IPS-NIHi7 (cell line): ENCODE data around the gene GOT2.
A peak's percentile ranks its signal among the peaks of the same experiment; 100 is the strongest.
"Not testable (repeated sequence)": the region's sequence is repeated elsewhere in the genome, so short reads cannot be mapped to it uniquely, and the experiment has no call there.

Experiments used
- DNase-seq: peaks from one replicate; pipeline ENCODE4 v3.0.0; 2012; ENCODE audit warnings: mixed read lengths; ENCODE audit errors: extremely low spot score

Gene GOT2

DNA sequence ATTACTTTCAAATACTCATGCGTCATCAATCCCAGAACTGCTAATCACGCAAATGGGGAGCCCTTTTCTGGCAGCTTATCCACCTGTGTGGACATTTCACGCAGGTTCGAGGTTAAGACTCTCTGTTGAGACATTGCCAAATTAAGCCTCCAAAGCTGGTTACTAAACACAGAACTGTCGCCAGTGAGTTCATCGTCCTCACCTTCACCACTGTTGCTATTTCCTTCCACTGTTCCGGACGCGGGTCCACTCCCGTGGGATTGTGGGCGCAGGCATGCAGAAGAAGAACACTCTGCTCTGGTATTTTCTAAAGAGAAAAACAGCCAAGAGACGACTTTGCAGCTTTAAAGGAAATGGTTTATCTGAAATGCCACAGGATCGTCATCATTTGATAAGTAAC lies 16.1 kb downstream of the GOT2 start:
- no peak for DNase-seq

DNA sequence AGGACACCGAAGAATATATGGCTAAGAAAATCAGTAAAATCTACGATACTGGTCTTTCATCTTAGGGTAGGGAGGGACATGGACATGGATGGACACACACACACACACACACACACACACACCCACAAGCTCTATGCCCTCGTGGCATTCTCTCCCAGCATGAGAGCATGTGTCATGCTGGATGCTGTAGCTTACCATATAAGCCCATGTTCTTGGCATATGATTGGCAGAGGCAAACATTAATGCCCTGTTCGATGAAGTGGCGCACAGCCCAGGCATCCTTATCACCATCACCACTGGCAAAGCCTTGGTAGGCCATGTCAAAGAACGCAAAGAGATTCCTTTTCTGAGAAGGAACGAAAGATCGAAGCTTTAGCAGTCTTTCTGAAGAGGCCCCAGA lies 17.6 kb downstream of the GOT2 start:
- no peak for DNase-seq

- no peak for DNase-seq
Measured at GRCh38 chr16:58713742-58714141, 20.4 kb downstream of the GOT2 start.

GRCh38 chr16:58709333-58709732 lies 24.8 kb downstream of the GOT2 start:
- DNase-seq: no peak

GRCh38 chr16:58699151-58699550 lies 35.0 kb downstream of the GOT2 start:
- DNase-seq: no peak

DNA sequence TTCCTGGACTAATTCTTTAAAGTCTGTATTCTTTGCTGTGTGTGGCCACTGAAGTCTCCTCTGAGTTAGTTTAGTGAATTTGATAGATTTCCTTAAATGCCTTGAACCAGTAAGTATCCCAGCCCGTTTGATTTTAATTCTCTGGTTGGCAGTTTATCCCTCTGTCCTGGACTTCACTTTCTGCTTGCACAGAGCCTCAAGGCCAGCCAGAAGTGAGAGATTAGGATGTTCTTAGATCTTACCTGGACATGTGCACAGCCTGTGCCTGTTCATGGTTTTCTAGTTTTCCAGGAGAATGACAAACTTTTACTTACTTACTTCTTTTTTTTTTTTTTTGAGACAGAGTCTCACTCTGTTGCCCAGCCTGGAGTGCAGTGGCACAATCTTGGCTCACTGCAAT lies 38.7 kb downstream of the GOT2 start:
- no peak for DNase-seq

DNA sequence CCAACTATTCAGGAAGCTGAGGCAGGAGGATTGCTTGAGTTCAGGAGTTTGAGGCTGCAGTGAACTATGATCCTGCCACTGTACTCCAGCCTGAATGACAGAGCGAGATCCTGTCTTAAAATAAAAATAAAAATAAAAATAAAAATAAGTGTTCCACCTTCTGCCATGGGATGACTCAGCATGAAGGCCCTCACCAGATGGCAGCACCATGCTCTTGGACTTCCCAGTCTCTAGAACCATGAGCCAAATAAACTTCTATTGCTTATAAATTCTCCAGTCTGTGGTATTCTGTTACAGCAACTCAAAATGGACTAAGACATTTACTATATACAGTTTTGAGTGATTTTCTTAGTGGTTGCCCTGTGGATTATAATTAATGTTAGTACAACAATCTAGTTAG lies 41.7 kb downstream of the GOT2 start:
- no peak for DNase-seq

GRCh38 chr16:58686985-58687706 lies 47.0 kb downstream of the GOT2 start:
- DNase-seq: not testable (repeated sequence)

DNA sequence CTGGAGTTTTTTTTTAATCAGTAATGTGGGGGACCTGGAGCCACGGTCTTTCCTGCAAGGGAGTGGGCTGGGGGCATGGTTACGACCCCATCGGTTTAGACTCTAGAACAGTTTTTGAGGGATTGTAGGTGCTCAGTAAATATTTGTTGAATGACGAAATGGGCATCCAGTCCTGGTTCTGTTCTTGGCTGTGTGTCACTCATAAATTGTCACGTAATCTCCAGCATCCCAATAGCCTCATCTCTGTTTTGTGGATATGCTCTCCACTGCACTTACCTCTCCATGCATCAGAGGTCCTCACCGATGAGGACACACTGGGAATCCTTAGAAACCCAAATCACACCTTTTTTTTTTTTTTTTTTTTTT lies 49.0 kb downstream of the GOT2 start:
- no peak for DNase-seq

GRCh38 chr16:58684354-58685083 lies 49.6 kb downstream of the GOT2 start, which contains the start of gene SLC38A7:
Gene SLC38A7 (minus strand): TSS chr16:58684770. CDS start chr16:58680126, 4,644 bp downstream.
- peak; percentile 99 for DNase-seq

GRCh38 chr16:58684001-58684353 lies 50.1 kb downstream of the GOT2 start:
- DNase-seq: no peak

- DNase-seq: no peak
Measured at GRCh38 chr16:58679763-58680162, 54.4 kb downstream of the GOT2 start.

GRCh38 chr16:58678716-58679115 lies 55.4 kb downstream of the GOT2 start:
- no peak for DNase-seq

DNA sequence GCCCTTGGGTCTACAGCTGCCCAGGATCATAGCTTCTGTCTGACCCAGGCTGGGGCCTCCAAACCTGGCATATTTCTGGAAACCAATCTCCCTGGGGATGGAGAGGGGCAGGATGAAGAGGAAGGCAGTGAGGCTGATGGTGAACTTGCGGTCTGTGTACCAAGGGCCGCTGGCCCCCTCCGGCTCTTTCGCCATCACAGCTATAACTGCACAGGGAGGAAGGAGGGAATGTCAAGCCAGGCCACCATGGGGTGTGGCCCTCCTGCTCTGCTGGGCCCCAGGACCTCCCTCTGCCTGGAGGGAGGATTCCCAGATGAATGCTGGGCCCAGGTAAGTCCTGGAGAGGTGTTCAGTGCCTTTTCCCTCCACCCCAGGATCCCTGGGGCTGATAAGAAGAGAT lies 55.8 kb downstream of the GOT2 start:
- DNase-seq: no peak

DNA sequence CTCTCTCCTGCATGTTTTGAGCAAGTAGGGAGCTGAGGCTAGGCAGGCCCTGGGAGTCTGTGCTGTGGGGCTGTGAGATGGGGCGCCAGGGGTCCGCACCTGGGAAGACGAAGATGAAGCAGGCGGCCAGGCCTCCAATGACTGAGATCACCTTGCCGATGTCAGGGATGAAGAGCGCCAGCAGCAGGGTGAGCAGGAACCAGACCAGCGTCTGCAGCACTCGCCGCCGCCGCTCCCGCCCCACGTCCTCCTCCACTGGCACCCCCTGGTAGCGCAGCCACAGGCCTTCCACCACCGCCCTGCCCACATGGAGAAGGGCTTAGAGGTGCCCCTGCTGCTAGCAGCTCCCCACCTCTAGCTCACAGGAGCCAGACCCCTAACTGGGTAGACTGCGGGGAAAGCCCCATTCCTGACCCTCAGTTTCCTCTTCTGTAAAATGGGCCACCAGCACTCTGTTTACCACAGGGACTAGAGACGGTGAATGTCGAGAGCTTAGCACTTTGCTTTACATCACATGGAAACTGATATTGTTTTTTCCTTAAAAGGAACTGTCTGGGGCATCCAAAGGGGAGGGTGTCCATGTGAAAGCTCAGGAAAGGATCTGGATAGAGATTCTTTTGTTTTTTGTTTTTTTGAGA lies 63.1 kb downstream of the GOT2 start:
- no peak for DNase-seq

DNA sequence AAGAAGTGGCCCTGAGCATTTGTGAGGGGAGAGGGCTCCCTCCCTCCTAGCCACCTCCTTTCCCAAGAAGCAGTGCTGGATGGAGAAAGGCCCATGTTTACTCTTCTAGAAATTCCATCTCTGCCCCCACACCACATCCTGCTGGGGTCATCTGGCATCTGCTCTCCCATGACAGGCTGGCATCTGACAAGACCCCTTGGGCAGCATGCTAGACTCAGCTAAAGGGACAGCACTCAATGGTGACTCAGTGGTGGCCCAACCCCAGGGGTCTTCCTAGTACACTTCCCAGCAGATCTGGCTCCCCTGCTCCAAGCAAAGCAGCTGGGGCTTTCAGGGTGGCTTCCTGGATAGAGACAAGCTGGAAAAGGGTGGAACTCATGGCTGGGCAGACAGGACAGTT lies 63.9 kb downstream of the GOT2 start:
- no peak for DNase-seq

DNA sequence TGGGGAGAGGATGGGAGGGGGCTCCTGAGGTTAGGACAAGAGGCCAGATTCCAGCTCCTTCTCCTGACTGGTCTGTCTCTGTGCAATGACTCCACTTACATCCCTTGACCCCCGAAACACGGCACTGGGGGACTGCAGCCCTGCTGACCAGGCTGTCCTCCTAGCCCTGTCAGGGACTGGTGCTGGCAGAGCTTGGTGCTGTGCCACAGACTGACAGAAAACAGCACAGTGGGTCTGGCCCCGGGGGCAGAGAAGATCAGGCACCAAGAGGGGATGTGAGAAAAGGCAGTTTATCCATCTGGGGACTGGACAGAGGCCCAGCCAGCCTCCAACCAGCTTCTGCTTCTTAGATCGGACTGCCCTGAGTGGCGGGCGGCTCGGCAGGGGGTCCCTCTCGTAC lies 68.9 kb downstream of the GOT2 start:
- no peak for DNase-seq

DNA sequence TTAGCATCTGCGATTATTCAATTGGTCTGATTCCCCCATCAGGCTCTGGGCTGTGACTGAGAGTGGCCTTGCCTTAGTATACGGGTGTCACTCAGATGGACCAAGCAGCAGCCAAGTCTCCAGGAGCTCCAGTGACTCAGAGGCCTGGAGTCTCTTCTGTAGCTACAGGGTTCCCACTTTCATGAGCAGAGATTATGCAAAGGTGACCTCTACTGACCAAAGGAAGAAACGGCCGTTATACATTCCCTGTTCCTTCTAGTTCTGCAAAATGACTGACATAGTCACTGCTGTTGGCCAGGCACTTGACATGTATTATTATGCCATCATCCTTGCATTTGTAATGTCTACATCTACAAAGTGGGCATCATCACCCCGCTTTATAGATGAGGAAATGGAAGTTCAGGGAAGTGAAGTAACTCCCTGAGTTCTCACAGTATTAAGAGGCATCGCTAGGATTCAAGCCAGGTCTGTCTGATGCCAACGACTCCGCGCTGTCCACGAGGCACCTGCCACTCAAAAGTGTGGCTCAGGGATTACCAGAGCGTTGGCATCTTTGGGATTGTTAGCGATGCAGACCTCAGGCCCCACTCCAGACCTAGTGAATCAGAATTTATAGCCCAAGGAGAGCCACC lies 72.8 kb downstream of the GOT2 start:
- DNase-seq: peak; percentile 87

DNA sequence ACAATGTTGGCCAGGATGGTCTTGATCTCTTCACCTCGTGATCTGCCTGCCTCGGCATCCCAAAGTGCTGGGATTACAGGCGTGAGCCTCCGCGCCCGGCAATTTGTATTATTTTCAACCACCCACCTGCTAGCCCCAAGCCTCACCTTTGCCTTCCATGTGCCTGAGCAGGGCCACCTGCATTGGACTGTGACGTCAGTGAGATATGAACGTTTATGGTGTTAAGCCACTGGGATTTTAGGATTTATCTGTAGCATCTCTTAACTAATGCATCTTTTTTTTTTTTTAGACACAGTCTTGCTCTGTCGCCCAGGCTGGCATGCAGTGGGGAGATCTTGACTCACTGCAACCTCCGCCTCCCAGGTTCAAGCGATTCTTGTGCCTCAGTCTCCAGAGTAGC lies 74.2 kb downstream of the GOT2 start:
- not testable (repeated sequence) for DNase-seq

DNA sequence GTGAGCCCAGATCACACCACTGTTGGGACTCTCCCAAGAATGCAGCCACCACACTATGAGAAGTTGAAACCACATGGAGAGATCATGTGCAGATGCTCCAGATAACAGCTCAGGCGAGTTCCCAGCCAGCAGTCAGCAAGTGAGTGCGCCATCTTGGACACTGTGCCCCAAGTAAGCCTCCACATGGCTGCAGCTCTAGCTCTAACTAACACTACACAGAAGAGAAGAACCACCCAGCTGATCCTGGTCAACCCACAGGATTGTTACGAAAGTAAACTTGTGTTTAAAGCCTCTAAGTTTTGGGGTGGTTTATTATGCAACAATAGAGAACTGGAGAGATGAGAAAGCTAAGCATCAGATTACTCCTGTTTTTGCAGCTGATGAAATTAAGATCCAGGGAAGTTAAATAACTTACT lies 75.3 kb downstream of the GOT2 start:
- no peak for DNase-seq
